Measurements from ENCODE around the gene CABLES1.
"Not testable (repeated sequence)": the region's sequence is repeated elsewhere in the genome, so short reads cannot be mapped to it uniquely, and the experiment has no call there.

The CABLES1 gene

DNA sequence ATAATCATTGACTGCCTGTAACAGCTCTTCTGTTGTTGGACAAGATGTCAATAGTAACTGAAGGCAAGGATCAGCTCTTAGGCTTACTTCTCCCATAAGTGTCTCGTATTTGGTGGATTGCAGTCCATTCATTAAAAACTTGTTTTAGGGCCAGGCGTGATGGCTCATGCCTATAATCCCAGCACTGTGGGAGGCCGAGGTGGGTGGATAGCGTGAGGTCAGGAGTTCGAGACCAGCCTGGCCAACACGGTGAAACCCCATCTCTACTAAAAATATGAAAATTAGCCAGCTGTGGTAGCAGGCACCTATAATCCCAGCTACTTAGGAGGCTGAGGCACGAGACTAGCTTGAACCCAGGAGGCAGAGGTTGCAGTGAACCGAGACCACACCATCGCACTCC lies 26.1 kb upstream of the CABLES1 start:
- not testable (repeated sequence) for H3K9ac ChIP-seq (ENCODE audit: low read length); H3K36me3 ChIP-seq (ENCODE audit: control insufficient read depth in 1 of 2, insufficient read depth in 2 of 2, low read depth in 1 of 2, low read length in 2 of 2); DNase-seq; H3K4me2 ChIP-seq (ENCODE audit: low read length, poor library complexity, severe bottlenecking); H2BK5ac ChIP-seq (ENCODE audit: low read depth, low read length, poor library complexity, severe bottlenecking); H3K14ac ChIP-seq (ENCODE audit: low read length in 2 of 2); H3K23ac ChIP-seq (ENCODE audit: low read length in 2 of 2); H3K9me3 ChIP-seq (ENCODE audit: control insufficient read depth, low read length); H3K27ac ChIP-seq (ENCODE audit: low read length, poor library complexity, severe bottlenecking); H3K27me3 ChIP-seq (ENCODE audit: control insufficient read depth in 1 of 2, insufficient read depth in 1 of 2, low read length in 2 of 2); H3K4me3 ChIP-seq (ENCODE audit: insufficient read depth in 1 of 2, low read depth in 1 of 2, low read length in 2 of 2); H4K8ac ChIP-seq (ENCODE audit: low read length); H3K79me1 ChIP-seq (replicated peaks; ENCODE audit: low read length, poor library complexity, severe bottlenecking); H3K4ac ChIP-seq (ENCODE audit: low read depth in 1 of 2, low read length in 2 of 2); H2AFZ ChIP-seq (ENCODE audit: low read depth, low read length); H2BK120ac ChIP-seq (ENCODE audit: low read depth, low read length); H4K91ac ChIP-seq (ENCODE audit: low read length); H2AK5ac ChIP-seq (ENCODE audit: low read length, severe bottlenecking); H2BK15ac ChIP-seq (ENCODE audit: low read depth, poor library complexity, severe bottlenecking)
- peaks cover 15% of the 10 kb centered on the region for H3K4me1 ChIP-seq (ENCODE audit: control insufficient read depth, insufficient read depth, low read depth, low read length)
- peak overlapping the region in 1 of 2 experiments; percentile 7 for H2BK12ac ChIP-seq (ENCODE audit: low read length in 2 of 2)
- 88% methylated on average over 9 of the region's 9 CpGs for WGBS
- H3K18ac ChIP-seq (ENCODE audit: low read depth in 1 of 2, low read length in 2 of 2), result peak overlapping the region in 1 of 2 experiments; percentile 11

GRCh38 chr18:23113576-23113975 lies 21.7 kb upstream of the CABLES1 start:
- no peak overlapping the region for H4K8ac ChIP-seq (ENCODE audit: low read length)
- H3K79me1 ChIP-seq (replicated peaks; ENCODE audit: low read length, poor library complexity, severe bottlenecking), result no peaks in the 10 kb centered on the region
- H2BK12ac ChIP-seq (ENCODE audit: low read length in 2 of 2), result peak overlapping the region; percentile 33 to 98
- H2BK5ac ChIP-seq (ENCODE audit: low read depth, low read length, poor library complexity, severe bottlenecking), result no peak overlapping the region
- H3K4me2 ChIP-seq (ENCODE audit: low read length, poor library complexity, severe bottlenecking), result no peak overlapping the region
- H3K23ac ChIP-seq (ENCODE audit: low read length in 2 of 2), result no peak overlapping the region
- H3K9me3 ChIP-seq (ENCODE audit: control insufficient read depth, low read length), result no peaks in the 10 kb centered on the region
- H2BK15ac ChIP-seq (ENCODE audit: low read depth, poor library complexity, severe bottlenecking), result peak overlapping the region; percentile 45
- peaks cover 10% of the 10 kb centered on the region for H3K4me1 ChIP-seq (ENCODE audit: control insufficient read depth, insufficient read depth, low read depth, low read length)
- H3K18ac ChIP-seq (ENCODE audit: low read depth in 1 of 2, low read length in 2 of 2), result peak overlapping the region; percentile 16 to 63
- peak overlapping the region; percentile 93 for H2AK5ac ChIP-seq (ENCODE audit: low read length, severe bottlenecking)
- DNase-seq, result no peak
- peak overlapping the region; percentile 80 for H4K91ac ChIP-seq (ENCODE audit: low read length)
- no peak overlapping the region for H2AFZ ChIP-seq (ENCODE audit: low read depth, low read length)
- WGBS, result 98% methylated on average over 5 of the region's 6 CpGs
- no peak overlapping the region for H2BK120ac ChIP-seq (ENCODE audit: low read depth, low read length)
- H3K4ac ChIP-seq (ENCODE audit: low read depth in 1 of 2, low read length in 2 of 2), result no peak overlapping the region
- H3K4me3 ChIP-seq (ENCODE audit: insufficient read depth in 1 of 2, low read depth in 1 of 2, low read length in 2 of 2), result no peak overlapping the region
- no peak overlapping the region for H3K27ac ChIP-seq (ENCODE audit: low read length, poor library complexity, severe bottlenecking)
- no peak overlapping the region for H3K14ac ChIP-seq (ENCODE audit: low read length in 2 of 2)
- H3K36me3 ChIP-seq (ENCODE audit: control insufficient read depth in 1 of 2, insufficient read depth in 2 of 2, low read depth in 1 of 2, low read length in 2 of 2), result no peaks in the 10 kb centered on the region
- H3K27me3 ChIP-seq (ENCODE audit: control insufficient read depth in 1 of 2, insufficient read depth in 1 of 2, low read length in 2 of 2), result no peaks in the 10 kb centered on the region
- H3K9ac ChIP-seq (ENCODE audit: low read length), result no peak overlapping the region

DNA sequence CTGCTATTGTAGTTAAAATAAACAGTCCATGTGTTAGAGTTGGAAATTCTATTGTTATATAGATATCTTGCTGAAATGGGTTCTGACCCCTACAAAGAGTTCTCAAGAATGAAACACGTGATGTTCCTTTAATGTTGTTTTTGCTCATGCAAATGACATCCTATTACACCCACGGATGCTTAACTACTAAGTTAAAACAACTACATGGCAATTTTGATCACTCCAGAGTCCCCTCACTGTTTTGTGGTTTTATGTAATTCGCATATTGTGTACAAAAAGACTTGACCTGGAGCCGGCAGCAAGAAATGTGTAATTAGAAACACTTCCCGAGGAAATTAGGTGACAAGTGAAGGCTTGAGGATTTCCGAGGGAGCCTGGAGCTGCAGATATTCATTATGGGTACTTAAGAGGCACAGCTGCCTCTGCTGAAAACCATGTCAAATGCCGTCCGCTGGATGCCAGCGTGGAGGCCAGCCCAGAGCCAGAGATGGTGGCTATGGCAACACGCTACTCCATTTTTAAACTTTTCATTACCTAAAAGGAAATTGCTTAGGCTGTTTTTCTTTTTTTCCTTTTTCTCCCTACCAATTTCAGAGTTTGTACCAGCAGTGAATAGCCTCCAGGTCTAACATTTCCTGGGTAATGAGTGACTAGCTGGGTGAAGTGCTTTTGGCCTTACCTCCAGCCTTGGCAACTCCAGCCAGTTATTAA lies 21.0 kb upstream of the CABLES1 start:
- no peak overlapping the region for H3K4me3 ChIP-seq (ENCODE audit: insufficient read depth in 1 of 2, low read depth in 1 of 2, low read length in 2 of 2)
- H3K23ac ChIP-seq (ENCODE audit: low read length in 2 of 2), result no peak overlapping the region
- peak overlapping the region in 1 of 2 experiments; percentile 3 for H3K4ac ChIP-seq (ENCODE audit: low read depth in 1 of 2, low read length in 2 of 2)
- H3K79me1 ChIP-seq (replicated peaks; ENCODE audit: low read length, poor library complexity, severe bottlenecking), result no peaks in the 10 kb centered on the region
- no peak overlapping the region for H2BK5ac ChIP-seq (ENCODE audit: low read depth, low read length, poor library complexity, severe bottlenecking)
- H2BK15ac ChIP-seq (ENCODE audit: low read depth, poor library complexity, severe bottlenecking), result peak overlapping the region; percentile 82
- peaks cover 10% of the 10 kb centered on the region for H3K4me1 ChIP-seq (ENCODE audit: control insufficient read depth, insufficient read depth, low read depth, low read length)
- H3K36me3 ChIP-seq (ENCODE audit: control insufficient read depth in 1 of 2, insufficient read depth in 2 of 2, low read depth in 1 of 2, low read length in 2 of 2), result no peaks in the 10 kb centered on the region
- H2AFZ ChIP-seq (ENCODE audit: low read depth, low read length), result no peak overlapping the region
- H4K8ac ChIP-seq (ENCODE audit: low read length), result no peak overlapping the region
- H2BK12ac ChIP-seq (ENCODE audit: low read length in 2 of 2), result peak overlapping the region; percentile 75 to 98
- H3K9ac ChIP-seq (ENCODE audit: low read length), result peak overlapping the region; percentile 71
- H4K91ac ChIP-seq (ENCODE audit: low read length), result no peak overlapping the region
- peak overlapping the region; percentile 10 for H2AK5ac ChIP-seq (ENCODE audit: low read length, severe bottlenecking)
- H3K14ac ChIP-seq (ENCODE audit: low read length in 2 of 2), result no peak overlapping the region
- H3K18ac ChIP-seq (ENCODE audit: low read depth in 1 of 2, low read length in 2 of 2), result peak overlapping the region in 1 of 2 experiments; percentile 77
- DNase-seq, result peak; percentile 56
- WGBS, result 39% methylated on average over 10 of the region's 10 CpGs
- no peaks in the 10 kb centered on the region for H3K9me3 ChIP-seq (ENCODE audit: control insufficient read depth, low read length)
- H2BK120ac ChIP-seq (ENCODE audit: low read depth, low read length), result peak overlapping the region; percentile 93
- no peaks in the 10 kb centered on the region for H3K27me3 ChIP-seq (ENCODE audit: control insufficient read depth in 1 of 2, insufficient read depth in 1 of 2, low read length in 2 of 2)
- peak overlapping the region; percentile 85 for H3K27ac ChIP-seq (ENCODE audit: low read length, poor library complexity, severe bottlenecking)
- H3K4me2 ChIP-seq (ENCODE audit: low read length, poor library complexity, severe bottlenecking), result peak overlapping the region; percentile 60

DNA sequence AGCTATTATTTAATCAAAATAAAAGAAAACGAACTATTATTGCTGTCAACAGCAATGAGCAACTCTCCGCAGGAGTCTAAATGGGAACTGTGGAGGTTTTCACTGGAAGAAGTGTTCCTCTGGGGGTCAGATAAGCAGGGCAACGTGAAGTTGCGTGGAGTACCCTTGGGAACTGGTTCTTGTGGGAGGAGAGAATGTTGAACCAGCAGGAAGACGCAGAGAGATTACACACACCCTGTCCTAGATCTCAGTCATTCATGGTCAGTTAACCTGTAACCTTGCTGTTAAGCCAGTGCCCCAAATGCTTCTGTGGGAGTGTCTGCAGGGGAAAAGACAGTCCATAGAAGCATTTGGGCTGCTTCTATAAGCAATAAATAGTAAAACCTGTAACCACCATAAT lies 20.4 kb upstream of the CABLES1 start:
- Histone ChIP-seq H3K23ac (ENCODE audit: low read length in 2 of 2) (no peak overlapping the region), H3K4me2 (ENCODE audit: low read length, poor library complexity, severe bottlenecking) (peak overlapping the region; percentile 60), H3K9me3 (ENCODE audit: control insufficient read depth, low read length) (no peaks in the 10 kb centered on the region), H2AFZ (ENCODE audit: low read depth, low read length) (no peak overlapping the region), H3K4me1 (ENCODE audit: control insufficient read depth, insufficient read depth, low read depth, low read length) (peaks cover 10% of the 10 kb centered on the region), H2AK5ac (ENCODE audit: low read length, severe bottlenecking) (peak overlapping the region; percentile 83), H3K4me3 (ENCODE audit: insufficient read depth in 1 of 2, low read depth in 1 of 2, low read length in 2 of 2) (peak overlapping the region in 1 of 2 experiments; percentile 6), H3K36me3 (ENCODE audit: control insufficient read depth in 1 of 2, insufficient read depth in 2 of 2, low read depth in 1 of 2, low read length in 2 of 2) (no peaks in the 10 kb centered on the region), H3K18ac (ENCODE audit: low read depth in 1 of 2, low read length in 2 of 2) (peak overlapping the region; percentile 77 to 89), H2BK120ac (ENCODE audit: low read depth, low read length) (peak overlapping the region; percentile 93), H3K79me1 (replicated peaks; ENCODE audit: low read length, poor library complexity, severe bottlenecking) (no peaks in the 10 kb centered on the region), H2BK15ac (ENCODE audit: low read depth, poor library complexity, severe bottlenecking) (peak overlapping the region; percentile 82), H2BK12ac (ENCODE audit: low read length in 2 of 2) (peak overlapping the region; percentile 7 to 98), H3K4ac (ENCODE audit: low read depth in 1 of 2, low read length in 2 of 2) (peak overlapping the region; percentile 43 to 95), H3K27me3 (ENCODE audit: control insufficient read depth in 1 of 2, insufficient read depth in 1 of 2, low read length in 2 of 2) (no peaks in the 10 kb centered on the region), H3K27ac (ENCODE audit: low read length, poor library complexity, severe bottlenecking) (peak overlapping the region; percentile 85), H3K9ac (ENCODE audit: low read length) (peak overlapping the region; percentile 71), H2BK5ac (ENCODE audit: low read depth, low read length, poor library complexity, severe bottlenecking) (peak overlapping the region; percentile 10), H4K91ac (ENCODE audit: low read length) (peak overlapping the region; percentile 79), H3K14ac (ENCODE audit: low read length in 2 of 2) (no peak overlapping the region), H4K8ac (ENCODE audit: low read length) (peak overlapping the region; percentile 27)
- DNase-seq, result peak; percentile 93
- WGBS, result 40% methylated on average over 4 of the region's 5 CpGs

Measured in mesenchymal stem cell (in vitro differentiated cells and primary cell).